ENCODE data around the gene SEC22A.

Gene SEC22A

DNA sequence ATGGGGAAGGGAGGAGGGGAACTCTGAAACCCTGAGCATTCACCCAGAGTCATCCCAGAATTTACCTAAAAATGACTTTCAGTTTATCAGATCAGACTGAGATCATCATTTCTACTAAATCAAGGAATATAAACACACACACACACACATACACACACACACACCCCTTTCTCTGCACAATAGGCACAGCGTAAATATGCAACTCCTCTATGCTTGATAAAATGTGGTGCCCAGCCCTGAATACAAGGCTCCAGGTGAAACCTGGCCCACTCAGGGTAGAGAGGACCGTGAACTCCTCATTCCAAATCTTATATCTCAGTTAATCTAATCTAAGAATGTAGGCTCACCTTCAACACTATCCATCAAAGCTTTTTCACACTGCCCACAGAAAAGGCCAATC is 31.8 kb upstream of the SEC22A start:
- no peak for TF ChIP-seq FOXM1 (IDR thresholded peaks at IDR 0.05; ENCODE audit: borderline replicate concordance, low read depth)
- no peak for TF ChIP-seq YY1 (IDR thresholded peaks at IDR 0.05; ENCODE audit: low read depth)
- no peak for TF ChIP-seq EGR1 (IDR thresholded peaks at IDR 0.05)
- no peak for TF ChIP-seq TEAD4 (IDR thresholded peaks at IDR 0.05)
- no peak for TF ChIP-seq TAF1 (IDR thresholded peaks at IDR 0.05; ENCODE audit: low read depth)
- no peak for TF ChIP-seq CEBPB (IDR thresholded peaks at IDR 0.05)
- TF ChIP-seq, protein P1, sequence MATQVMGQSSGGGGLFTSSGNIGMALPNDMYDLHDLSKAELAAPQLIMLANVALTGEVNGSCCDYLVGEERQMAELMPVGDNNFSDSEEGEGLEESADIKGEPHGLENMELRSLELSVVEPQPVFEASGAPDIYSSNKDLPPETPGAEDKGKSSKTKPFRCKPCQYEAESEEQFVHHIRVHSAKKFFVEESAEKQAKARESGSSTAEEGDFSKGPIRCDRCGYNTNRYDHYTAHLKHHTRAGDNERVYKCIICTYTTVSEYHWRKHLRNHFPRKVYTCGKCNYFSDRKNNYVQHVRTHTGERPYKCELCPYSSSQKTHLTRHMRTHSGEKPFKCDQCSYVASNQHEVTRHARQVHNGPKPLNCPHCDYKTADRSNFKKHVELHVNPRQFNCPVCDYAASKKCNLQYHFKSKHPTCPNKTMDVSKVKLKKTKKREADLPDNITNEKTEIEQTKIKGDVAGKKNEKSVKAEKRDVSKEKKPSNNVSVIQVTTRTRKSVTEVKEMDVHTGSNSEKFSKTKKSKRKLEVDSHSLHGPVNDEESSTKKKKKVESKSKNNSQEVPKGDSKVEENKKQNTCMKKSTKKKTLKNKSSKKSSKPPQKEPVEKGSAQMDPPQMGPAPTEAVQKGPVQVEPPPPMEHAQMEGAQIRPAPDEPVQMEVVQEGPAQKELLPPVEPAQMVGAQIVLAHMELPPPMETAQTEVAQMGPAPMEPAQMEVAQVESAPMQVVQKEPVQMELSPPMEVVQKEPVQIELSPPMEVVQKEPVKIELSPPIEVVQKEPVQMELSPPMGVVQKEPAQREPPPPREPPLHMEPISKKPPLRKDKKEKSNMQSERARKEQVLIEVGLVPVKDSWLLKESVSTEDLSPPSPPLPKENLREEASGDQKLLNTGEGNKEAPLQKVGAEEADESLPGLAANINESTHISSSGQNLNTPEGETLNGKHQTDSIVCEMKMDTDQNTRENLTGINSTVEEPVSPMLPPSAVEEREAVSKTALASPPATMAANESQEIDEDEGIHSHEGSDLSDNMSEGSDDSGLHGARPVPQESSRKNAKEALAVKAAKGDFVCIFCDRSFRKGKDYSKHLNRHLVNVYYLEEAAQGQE (IDR thresholded peaks at IDR 0.05; ENCODE audit: low read depth): no peak
- TF ChIP-seq MAX (IDR thresholded peaks at IDR 0.05): no peak
- TF ChIP-seq ZBTB7A (IDR thresholded peaks at IDR 0.05; ENCODE audit: low read depth): no peak
- TF ChIP-seq TCF12 (IDR thresholded peaks at IDR 0.05; ENCODE audit: low read depth): no peak
- TF ChIP-seq EP300 (IDR thresholded peaks at IDR 0.05; ENCODE audit: borderline replicate concordance): no peak
- no peak for TF ChIP-seq NFIC (IDR thresholded peaks at IDR 0.05)
- TF ChIP-seq, protein P2, sequence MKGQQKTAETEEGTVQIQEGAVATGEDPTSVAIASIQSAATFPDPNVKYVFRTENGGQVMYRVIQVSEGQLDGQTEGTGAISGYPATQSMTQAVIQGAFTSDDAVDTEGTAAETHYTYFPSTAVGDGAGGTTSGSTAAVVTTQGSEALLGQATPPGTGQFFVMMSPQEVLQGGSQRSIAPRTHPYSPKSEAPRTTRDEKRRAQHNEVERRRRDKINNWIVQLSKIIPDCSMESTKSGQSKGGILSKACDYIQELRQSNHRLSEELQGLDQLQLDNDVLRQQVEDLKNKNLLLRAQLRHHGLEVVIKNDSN (IDR thresholded peaks at IDR 0.05): no peak
- no peak for TF ChIP-seq RAD21 (IDR thresholded peaks at IDR 0.05; ENCODE audit: low read depth)
- no peak for TF ChIP-seq CREB1 (IDR thresholded peaks at IDR 0.05; ENCODE audit: low read depth)

DNA sequence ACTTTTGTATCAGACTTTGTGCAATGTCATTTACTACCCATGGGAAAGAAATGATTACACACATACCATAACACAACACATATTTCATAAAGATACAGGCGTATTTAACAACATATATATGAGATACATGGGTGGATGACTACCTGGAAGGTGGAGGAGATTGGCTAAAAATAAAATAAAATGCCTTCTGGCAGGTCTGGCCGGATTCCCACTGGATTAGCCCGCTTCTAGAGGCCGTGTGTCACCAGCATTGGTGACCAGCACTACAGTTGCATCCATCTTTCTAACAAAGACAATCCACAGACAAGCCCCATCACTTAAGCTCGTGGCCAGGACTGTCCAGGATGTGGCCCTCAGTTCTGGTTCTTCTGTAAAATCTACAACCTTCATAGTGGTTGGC is 21.0 kb upstream of the SEC22A start:
- TF ChIP-seq EGR1 (IDR thresholded peaks at IDR 0.05) (no peak), TAF1 (IDR thresholded peaks at IDR 0.05; ENCODE audit: low read depth) (no peak), MAX (IDR thresholded peaks at IDR 0.05) (no peak), TCF12 (IDR thresholded peaks at IDR 0.05; ENCODE audit: low read depth) (no peak), CEBPB (IDR thresholded peaks at IDR 0.05) (no peak), RAD21 (IDR thresholded peaks at IDR 0.05; ENCODE audit: low read depth) (no peak), YY1 (IDR thresholded peaks at IDR 0.05; ENCODE audit: low read depth) (no peak), CREB1 (IDR thresholded peaks at IDR 0.05; ENCODE audit: low read depth) (no peak), FOXM1 (IDR thresholded peaks at IDR 0.05; ENCODE audit: borderline replicate concordance, low read depth) (no peak), NFIC (IDR thresholded peaks at IDR 0.05) (no peak), EP300 (IDR thresholded peaks at IDR 0.05; ENCODE audit: borderline replicate concordance) (no peak), TEAD4 (IDR thresholded peaks at IDR 0.05) (no peak), ZBTB7A (IDR thresholded peaks at IDR 0.05; ENCODE audit: low read depth) (no peak)
- TF ChIP-seq, protein P1 (IDR thresholded peaks at IDR 0.05; ENCODE audit: low read depth): no peak
- TF ChIP-seq, protein P2 (IDR thresholded peaks at IDR 0.05): no peak

DNA sequence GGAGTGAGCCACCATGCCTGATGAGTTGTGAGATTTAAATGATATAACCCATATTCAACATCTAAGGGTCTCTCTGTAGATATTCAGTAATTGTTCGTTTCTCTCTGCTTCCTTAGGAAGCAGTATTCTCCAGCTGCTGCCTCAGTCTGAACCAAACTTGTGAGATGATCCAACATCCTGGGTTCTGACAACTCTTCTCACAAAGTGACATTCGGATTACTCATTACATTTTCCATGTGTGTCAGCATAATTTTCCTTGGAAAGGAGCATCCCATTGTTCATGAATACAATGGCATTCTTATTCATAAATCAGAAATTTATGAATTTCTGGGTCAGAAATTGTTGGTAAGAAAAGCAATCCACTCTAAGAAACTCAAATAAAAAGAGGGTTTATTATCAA is 15.0 kb upstream of the SEC22A start:
- TF ChIP-seq EP300 (IDR thresholded peaks at IDR 0.05; ENCODE audit: borderline replicate concordance): no peak
- no peak for TF ChIP-seq CEBPB (IDR thresholded peaks at IDR 0.05)
- TF ChIP-seq, protein P2 (IDR thresholded peaks at IDR 0.05): no peak
- TF ChIP-seq EGR1 (IDR thresholded peaks at IDR 0.05): no peak
- TF ChIP-seq YY1 (IDR thresholded peaks at IDR 0.05; ENCODE audit: low read depth): no peak
- no peak for TF ChIP-seq MAX (IDR thresholded peaks at IDR 0.05)
- TF ChIP-seq NFIC (IDR thresholded peaks at IDR 0.05): no peak
- TF ChIP-seq RAD21 (IDR thresholded peaks at IDR 0.05; ENCODE audit: low read depth): no peak
- no peak for TF ChIP-seq ZBTB7A (IDR thresholded peaks at IDR 0.05; ENCODE audit: low read depth)
- TF ChIP-seq CREB1 (IDR thresholded peaks at IDR 0.05; ENCODE audit: low read depth): no peak
- no peak for TF ChIP-seq TEAD4 (IDR thresholded peaks at IDR 0.05)

GRCh38 chr3:123188058-123188457 is 13.7 kb upstream of the SEC22A start:
- TF ChIP-seq CEBPB (IDR thresholded peaks at IDR 0.05) (peak; percentile 49; the same call in 1 of the 2 replicates), TAF1 (IDR thresholded peaks at IDR 0.05; ENCODE audit: low read depth) (no peak)

DNA sequence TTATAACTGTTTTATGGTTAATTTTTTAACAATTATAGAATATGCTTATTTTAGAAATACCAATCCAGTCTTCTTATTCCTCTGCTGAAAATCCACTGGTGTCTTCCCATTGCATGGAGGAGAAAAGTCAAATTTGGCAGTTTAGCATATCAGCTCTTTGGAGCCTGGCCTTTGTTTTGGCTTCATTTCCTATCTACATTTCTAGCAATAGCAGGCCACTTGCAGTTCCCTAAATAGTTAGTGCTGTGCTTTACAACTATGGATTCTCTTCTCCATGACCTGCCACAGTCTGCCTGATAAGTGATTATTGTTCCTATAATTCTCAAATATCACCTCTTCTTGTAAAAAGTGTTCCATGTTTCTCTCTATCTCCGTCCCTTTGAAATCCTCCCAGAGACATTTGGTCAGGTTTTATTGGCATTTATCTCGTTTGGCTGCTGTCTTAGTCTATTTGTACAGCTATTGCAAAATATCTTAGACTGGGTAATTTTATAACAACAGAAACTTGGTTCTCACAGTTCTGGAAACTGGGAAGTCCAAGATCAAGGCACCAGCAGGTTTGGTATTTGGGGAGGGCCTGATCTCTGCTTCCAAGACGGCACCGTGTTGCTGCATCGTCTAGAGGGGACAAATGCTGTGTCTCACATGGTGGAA is 8.2 kb upstream of the SEC22A start:
- TF ChIP-seq TCF12 (IDR thresholded peaks at IDR 0.05; ENCODE audit: low read depth): no peak
- TF ChIP-seq RAD21 (IDR thresholded peaks at IDR 0.05; ENCODE audit: low read depth): no peak
- no peak for TF ChIP-seq EGR1 (IDR thresholded peaks at IDR 0.05)
- no peak for TF ChIP-seq CEBPB (IDR thresholded peaks at IDR 0.05)
- no peak for TF ChIP-seq EP300 (IDR thresholded peaks at IDR 0.05; ENCODE audit: borderline replicate concordance)
- TF ChIP-seq TAF1 (IDR thresholded peaks at IDR 0.05; ENCODE audit: low read depth): no peak
